NCI-H1694 treated with DMSO at 0.1 percent for 48 hours (cell line): ENCODE results near the gene MEIS1.

Experiments used
- DNase-seq: peaks from one replicate; lab custom pipeline; 2025; lab: John Stamatoyannopoulos, UW

MEIS1 gene

DNA sequence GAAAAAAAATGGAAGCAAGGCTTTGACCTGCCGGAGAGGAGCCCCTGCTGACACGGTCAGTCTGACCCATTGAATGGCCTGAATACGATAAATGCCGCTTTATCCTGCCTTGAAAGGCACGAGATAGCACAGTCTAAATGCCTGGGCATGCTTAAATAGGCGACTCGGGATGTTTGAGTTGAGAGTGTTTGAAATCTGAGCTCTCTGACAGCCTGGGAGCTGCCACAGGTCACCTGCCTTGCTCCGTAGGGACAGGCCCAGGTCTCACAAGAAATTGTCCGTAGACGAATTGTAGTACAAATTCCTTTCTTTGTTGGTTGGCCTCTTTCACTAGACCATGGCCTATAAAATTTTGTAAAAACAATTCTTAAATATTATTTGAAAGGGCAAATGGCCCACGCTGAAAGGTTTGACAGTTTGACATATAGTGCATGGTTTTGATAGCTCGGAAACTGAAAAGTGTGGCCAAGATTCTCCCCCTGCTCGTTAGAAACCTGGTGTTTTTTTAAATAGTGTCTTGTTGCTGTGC, 72.8 kb downstream of the MEIS1 start:
- DNase-seq: no peak

- no peak for DNase-seq
Measured at GRCh38 chr2:66508484-66509071, 73.7 kb downstream of the MEIS1 start.

- DNase-seq: no peak
Measured at GRCh38 chr2:66509326-66509811, 74.4 kb downstream of the MEIS1 start.

DNA sequence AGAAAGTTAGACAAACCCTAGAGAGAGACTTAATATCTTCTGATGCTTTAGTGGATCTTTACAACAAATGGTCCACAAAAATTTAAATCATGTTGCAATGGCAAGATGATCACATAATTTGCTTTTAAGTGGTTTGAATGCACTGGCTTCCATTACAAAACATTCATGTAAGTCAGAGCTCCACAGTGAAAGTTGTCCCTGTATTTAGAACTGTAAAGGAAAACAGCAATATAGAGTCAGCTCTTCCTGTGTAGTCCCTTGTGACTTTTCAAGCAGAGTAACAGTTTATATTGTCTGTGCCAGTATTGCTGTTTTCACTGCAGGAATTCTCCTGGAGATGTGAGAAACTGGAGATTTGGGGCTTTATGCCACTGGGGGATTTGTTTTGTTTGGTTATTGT, 77.7 kb downstream of the MEIS1 start:
- DNase-seq: no peak

- no peak for DNase-seq
Measured at GRCh38 chr2:66515743-66516142, 80.8 kb downstream of the MEIS1 start.

DNA sequence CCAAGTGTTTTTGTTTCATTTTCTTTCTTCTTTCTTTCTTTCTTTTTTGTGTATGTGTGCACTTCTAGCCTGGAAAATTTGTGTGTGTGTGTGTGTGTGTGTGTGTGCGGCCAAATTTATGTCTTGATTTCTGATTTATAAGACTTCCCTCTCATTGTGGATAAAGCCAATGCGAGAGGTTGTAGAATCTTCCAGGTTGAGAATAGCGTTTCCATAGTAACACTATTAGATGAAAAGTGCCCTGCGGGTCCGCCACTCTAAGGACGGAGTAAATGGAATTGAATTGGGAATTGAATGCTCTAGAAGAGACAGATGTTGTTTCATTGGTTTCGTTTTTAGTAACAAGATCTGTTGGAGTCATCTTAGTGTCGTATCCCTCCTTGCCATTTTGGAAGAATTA, 81.6 kb downstream of the MEIS1 start:
- no peak for DNase-seq

DNA sequence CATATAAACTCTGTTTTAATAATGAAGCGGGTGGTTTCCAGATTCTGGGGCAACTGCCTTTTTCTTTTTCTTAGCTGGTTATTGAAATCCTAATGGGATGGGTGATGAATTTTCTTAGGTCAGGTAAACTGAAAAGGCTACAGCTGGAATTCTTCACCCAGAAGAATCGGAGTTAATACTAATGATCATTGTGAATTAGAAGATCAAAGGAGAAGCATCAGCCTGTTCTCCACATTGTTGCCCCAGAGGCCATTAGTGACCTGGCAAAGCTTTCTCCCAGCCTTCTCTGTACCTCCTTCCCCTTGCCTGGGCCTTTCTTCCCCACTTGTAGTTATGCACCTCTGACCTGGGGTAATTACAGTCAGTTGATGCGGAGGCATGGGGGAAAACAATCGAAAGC, 82.8 kb downstream of the MEIS1 start:
- no peak for DNase-seq

DNA sequence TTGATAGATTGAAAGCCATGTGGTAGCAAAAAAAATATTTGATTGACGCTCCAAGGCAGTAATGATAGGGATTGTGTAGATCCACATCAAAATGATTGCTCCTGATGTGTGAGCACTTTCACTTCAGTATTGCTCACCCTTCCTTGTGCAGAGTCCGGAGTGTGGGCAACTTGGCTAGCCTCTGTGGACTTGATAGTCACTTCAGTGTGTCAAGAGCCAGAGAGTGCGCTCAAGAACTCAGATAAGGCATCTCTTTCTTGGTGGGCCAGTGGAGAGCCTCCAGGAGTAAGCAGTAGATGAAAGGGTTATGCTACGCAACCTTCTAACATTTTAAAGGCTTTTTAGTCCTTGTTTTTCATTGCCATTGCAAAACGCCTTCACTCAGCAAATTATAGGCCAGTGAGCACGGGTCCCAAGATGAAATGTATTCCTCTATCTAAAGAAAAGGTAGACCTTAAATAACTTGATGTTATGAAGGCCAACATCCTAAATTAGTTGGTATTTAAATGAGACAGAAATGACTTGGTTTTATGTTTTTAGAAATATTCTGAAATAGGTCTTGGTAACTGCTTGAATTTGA, 84.4 kb downstream of the MEIS1 start:
- DNase-seq: no peak

GRCh38 chr2:66521291-66521922, 86.5 kb downstream of the MEIS1 start:
- no peak for DNase-seq

- no peak for DNase-seq
Measured at GRCh38 chr2:66522611-66523376, 87.9 kb downstream of the MEIS1 start.

DNA sequence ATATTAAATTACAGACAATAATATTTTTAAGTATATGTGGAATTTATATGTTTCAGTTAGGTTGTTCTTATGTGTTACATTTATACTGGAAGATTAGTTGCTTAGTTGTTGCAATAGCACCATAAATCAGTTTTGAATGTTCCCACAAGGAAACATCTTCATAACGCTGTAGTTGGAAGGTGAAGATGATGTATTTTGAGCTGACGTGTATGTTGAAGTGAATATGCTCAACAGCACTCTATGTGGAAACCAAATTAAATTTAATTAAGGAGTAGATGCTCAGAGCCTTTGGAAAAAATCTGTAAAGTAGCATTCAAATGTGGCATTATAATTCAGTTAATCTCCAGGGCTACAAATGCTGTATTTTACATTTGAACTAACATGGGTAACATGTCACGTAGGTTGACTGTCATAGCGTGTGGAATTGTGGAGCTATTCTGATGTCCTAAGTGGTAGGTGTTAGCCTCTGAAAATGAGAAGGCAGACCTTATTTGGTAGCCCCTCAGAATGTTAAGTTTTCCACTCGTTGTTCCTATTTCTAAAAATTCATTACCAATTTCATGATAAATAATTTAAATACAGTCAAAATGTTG, 88.5 kb downstream of the MEIS1 start:
- DNase-seq: no peak

DNA sequence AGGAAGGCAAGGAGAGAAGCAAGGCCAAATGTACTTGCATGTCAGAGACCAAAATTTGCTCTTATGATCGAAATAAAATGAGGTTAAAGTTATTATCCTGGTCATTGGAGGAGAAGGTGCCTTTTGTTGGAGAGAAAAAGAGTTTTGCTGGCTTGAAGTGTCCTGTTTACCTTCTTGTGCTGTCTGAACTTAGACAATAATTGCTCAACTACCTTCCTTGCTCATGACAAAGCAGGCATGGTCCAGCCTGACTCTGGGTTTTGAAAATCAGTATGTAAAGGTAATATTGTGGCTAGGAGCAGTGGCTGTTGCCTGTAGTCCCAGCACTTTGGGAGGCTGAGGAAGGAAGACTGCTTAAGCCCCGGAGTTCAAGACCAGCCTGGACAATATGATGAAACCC, 89.1 kb downstream of the MEIS1 start:
- no peak for DNase-seq

- no peak for DNase-seq
Measured at GRCh38 chr2:66525606-66526005, 90.7 kb downstream of the MEIS1 start.

- DNase-seq: no peak
Measured at GRCh38 chr2:66526180-66526579, 91.3 kb downstream of the MEIS1 start.

DNA sequence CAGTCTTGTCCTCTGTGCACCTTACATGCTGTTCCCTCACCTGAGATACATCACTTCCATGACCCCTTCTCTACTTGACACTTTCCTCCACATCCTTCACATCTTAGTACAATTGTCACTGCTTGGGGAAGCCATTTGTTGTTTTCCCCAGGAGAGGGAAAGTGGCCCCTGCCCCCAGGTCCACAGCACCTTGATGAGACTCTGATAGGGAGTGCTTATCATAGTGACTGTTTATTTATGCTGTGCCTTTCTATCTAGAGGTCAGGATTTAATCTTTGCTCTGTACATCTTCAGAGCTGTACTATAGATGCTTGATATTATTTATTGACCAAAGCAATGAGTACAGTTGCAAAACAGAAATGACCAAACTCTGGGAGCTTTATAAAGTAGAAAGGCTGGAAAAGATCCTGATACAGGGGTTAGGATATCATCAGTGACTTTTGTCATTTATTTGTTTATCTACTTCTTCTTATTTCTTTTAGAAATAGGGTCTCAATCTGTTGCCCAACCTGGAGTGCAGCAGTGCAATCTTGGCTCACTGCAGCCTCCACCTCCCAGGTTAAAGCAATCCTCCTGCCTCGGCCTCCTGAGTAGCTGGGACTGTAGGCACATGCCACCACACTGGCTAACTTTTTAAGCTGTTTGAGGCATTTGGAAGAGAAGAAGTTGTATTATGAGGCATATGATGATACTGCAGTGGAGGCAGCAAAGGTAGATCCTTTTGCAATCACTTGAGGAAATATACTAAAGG, 94.2 kb downstream of the MEIS1 start:
- no peak for DNase-seq

DNA sequence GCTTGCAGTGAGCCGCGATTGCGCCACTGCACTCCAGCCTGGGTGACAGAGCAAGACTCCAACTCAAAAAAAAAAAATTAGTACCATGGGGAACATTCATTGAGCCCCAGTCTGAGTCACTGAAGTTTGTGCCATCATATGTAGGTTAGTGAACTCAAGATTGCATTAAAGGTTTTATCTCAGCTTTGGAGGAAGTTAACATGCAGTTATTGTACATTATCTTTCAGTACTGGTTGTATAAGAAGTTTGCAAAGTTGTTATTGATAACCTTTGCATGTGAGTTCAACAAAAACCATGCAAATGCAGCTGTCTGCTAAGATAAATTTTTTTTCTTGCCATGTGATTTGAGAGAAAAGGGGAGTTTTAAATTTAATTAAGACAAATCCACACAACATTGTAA, 95.7 kb downstream of the MEIS1 start:
- no peak for DNase-seq

- no peak for DNase-seq
Measured at GRCh38 chr2:66531155-66531554, 96.2 kb downstream of the MEIS1 start.

- DNase-seq: no peak
Measured at GRCh38 chr2:66531567-66531966, 96.6 kb downstream of the MEIS1 start.

DNA sequence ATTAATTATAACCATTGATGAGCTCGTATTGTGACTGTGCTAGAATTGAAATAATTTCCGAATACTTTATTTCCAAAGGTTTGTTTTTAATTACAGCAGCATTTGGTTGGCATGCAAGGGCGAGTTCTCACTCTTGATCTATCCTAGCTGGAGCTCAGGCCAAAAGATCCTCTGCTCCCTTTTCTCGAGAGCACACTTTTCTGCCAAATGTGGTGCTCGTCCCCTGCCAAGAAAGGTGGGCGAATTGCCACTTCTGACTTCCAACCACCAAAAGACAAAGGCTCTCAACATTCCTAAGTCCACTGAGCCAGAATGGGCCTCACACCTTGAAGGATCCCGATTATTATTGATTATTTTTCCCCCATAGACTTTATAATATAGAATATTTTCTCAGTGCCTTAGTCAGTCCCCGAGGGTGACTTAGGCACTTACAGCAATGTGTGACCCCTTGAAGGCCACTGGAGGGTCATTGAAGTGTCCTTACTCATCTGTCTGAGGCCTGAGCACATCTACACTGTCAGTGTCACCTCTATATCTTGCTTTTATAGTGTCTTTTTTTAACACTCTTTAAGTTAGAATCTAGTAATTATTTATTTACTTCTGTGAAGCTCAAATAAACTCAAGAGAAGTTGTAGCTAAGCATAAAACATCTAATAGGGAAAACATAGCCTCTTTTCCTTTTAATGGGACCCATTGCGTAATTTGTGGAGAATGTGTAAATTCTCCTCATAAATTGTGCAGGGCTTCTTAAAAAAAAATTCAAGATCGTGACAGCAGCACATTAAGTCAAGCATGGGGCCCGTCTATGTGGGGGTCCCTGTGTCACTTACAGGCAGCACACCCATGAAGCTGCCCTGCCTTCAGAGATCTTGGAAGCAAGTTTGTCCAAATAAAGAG, 98.3 kb downstream of the MEIS1 start:
- DNase-seq: no peak

DNA sequence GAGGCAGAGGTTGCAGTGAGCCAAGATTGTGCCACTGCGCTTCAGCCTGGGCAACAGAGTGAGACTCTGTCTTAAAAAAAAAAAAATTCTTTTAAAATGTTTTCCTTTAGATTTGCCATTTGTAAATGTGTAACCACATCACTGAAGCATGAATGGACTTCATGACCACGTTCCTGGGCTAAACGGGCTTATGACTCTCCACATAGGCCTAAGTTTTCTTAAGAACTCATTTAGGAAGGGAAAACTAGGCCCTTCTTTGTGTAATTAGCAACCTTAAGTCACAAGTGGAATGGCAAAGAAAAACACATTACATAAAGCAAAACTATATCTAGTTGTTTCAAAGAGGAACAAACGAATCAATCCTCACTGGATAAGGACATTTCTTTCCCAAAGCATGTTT, 99.5 kb downstream of the MEIS1 start:
- no peak for DNase-seq
